MM.1S (cell line): Measurements from ENCODE around the gene YDJC.
A peak's percentile ranks its signal among the peaks of the same experiment; 100 is the strongest.

Source experiments
- CTCF ChIP-seq: fragments of 300-600 bp; sonication (generic); IDR thresholded peaks from 2 replicates; pipeline ENCODE4 v1.5.1; 2016; ENCODE audit warnings: antibody characterized with exemption, low read length, mixed read lengths
- EZH2 ChIP-seq: fragments of 300-600 bp; sonication (generic); optimal IDR thresholded peaks from 2 replicates; pipeline ENCODE3; 2017; ENCODE audit warnings: low read depth, mild to moderate bottlenecking, antibody characterized with exemption, low read length, mixed read lengths
- EZH2phosphoT487 ChIP-seq: fragments of 300-600 bp; sonication (generic); IDR thresholded peaks from 2 replicates; pipeline ENCODE4 v1.6.1; 2018; ENCODE audit warnings: antibody characterized with exemption, low read length

GRCh38 chr22:21641417-21641788, 11.6 kb upstream of the YDJC start:
- no peak for TF ChIP-seq EZH2phosphoT487
- no peak for TF ChIP-seq EZH2
- peak; percentile 34 for TF ChIP-seq CTCF
